ENCODE results near the gene TRMT1. TPM values are rescaled to one million over a fixed set of nuclear protein-coding genes. Genes with fewer than 3 reads are reported as not detected.

TRMT1 gene
- total RNA-seq, 1 donor from 2014 or later, result 54.2 TPM

DNA sequence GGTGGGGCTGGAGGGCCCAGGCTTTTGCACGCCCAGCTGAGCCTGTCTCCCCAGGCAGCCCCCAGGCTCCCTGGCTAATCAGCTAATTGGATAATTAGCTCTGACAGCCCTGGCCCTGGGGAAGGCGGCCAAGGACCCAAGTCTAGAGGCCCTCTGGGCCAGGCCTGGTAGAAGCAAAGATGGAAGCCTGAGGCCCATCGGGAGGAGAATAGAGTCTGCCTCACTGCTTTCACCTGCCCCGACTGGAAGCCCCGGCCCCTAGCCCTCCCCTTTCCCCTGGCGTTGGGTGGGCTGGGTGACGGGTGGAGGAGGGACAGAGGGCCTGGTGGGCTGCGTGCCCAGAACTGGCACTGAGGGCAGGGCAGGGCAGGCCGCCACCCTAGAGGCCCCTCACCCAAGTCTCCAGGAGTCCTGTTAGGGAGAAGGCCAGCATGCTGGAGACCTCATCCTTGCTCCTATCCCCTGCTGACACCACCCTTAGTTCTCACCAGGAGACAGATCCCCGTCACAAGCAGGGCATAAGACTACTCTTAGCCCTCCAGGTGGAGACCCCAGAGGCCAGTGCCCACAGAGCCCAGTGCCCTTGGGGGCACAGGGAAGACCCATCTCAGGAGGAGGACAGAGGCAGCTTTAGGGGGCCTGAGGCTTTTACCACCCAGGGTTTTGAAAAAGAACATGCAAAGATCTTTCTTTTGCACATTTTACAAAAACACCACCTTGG lies 25.9 kb downstream of the TRMT1 start:
- H3K27me3 Mint-ChIP-seq (ENCODE audit: unreplicated experiment), result peaks cover 11% of the 10 kb centered on the region
- no peaks in the 10 kb centered on the region for H3K9me3 Mint-ChIP-seq (ENCODE audit: unreplicated experiment)
- H3K36me3 Mint-ChIP-seq (ENCODE audit: low read depth, unreplicated experiment), result peaks cover 13% of the 10 kb centered on the region
- DNase-seq (ENCODE audit: low spot score), result no peak
- H3K27ac Mint-ChIP-seq (ENCODE audit: unreplicated experiment), result no peak overlapping the region
- H3K4me1 Mint-ChIP-seq (ENCODE audit: unreplicated experiment), result peaks cover 11% of the 10 kb centered on the region
- H3K4me3 Mint-ChIP-seq (ENCODE audit: unreplicated experiment), result no peak overlapping the region
- TF ChIP-seq, protein P1, sequence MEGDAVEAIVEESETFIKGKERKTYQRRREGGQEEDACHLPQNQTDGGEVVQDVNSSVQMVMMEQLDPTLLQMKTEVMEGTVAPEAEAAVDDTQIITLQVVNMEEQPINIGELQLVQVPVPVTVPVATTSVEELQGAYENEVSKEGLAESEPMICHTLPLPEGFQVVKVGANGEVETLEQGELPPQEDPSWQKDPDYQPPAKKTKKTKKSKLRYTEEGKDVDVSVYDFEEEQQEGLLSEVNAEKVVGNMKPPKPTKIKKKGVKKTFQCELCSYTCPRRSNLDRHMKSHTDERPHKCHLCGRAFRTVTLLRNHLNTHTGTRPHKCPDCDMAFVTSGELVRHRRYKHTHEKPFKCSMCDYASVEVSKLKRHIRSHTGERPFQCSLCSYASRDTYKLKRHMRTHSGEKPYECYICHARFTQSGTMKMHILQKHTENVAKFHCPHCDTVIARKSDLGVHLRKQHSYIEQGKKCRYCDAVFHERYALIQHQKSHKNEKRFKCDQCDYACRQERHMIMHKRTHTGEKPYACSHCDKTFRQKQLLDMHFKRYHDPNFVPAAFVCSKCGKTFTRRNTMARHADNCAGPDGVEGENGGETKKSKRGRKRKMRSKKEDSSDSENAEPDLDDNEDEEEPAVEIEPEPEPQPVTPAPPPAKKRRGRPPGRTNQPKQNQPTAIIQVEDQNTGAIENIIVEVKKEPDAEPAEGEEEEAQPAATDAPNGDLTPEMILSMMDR (IDR thresholded peaks at IDR 0.05; ENCODE audit: unreplicated experiment), result no peak

DNA sequence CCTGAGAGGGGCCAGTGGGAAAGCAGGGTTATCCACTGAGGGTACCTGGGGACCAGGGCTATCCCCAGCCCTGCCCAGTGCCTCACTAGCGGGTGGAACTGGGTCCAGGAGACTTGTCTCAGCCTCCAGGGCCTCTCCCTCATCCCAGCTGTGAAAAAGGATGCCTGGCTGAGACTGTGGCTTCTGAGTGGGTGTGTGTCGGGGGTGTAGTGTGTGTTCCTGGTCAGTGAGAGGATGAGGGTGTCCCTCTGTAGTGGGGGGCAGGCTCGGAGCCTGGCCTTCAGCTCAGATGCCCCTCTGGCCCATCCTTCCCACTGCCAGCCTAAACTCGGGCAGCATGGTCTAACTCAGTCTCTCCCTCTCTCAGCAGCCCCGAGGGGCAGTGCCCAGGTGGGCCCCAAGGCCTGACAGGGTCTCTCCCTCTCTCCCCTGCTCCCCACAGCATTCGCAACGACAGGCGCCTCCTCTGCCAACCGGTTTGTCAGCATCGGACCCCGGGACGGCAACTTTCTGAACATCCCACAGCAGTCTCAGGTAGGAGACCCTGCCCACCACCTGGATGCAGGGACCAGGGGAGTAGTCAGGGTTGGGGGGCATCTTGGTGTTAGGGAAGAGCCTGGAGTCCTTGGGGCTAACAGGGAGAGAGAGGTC lies 26.6 kb downstream of the TRMT1 start:
- DNase-seq (ENCODE audit: low spot score), result no peak
- Mint-ChIP-seq H3K27ac (ENCODE audit: unreplicated experiment) (no peak overlapping the region), H3K27me3 (ENCODE audit: unreplicated experiment) (peaks cover 11% of the 10 kb centered on the region), H3K9me3 (ENCODE audit: unreplicated experiment) (no peaks in the 10 kb centered on the region), H3K4me3 (ENCODE audit: unreplicated experiment) (no peak overlapping the region), H3K4me1 (ENCODE audit: unreplicated experiment) (peaks cover 13% of the 10 kb centered on the region), H3K36me3 (ENCODE audit: low read depth, unreplicated experiment) (peaks cover 15% of the 10 kb centered on the region)
- TF ChIP-seq, protein P1 (IDR thresholded peaks at IDR 0.05; ENCODE audit: unreplicated experiment), result no peak

DNA sequence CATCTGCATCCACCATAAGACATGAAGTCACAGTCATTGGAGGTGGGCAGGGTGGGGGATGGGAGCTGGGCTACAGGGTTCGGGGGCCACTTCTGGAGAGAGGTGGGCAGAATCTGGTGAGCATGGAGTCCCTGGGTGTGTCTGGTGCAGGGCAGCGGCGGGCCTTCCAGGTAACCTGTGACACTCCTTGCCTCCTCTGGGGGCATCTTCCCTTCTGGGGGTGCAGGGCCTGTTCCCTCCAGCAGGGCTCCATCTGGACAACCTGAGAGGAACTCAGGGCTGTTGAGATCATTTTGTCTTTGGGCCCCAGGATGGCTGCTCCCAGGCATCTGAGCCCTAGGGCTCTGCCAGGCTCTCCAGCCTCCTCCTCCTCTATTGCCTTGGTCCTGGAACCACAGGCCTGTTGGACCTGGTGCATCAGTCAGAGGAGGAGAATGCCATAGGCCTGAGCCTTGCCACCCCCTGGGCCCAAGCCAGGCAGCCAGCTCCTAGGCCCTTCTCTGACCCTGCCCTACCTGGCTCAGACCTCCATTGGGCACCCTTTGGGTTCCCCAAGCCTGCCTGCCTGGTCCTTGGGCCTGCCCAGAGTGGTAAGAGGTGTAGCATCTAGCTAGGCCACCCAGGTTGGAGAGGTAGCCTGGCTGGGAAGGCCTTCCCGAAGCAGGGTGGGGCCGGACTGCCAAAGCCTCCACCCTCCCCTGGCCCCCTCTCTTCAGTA lies 27.2 kb downstream of the TRMT1 start:
- Mint-ChIP-seq H3K27me3 (ENCODE audit: unreplicated experiment) (peaks cover 10% of the 10 kb centered on the region), H3K36me3 (ENCODE audit: low read depth, unreplicated experiment) (peaks cover 19% of the 10 kb centered on the region), H3K9me3 (ENCODE audit: unreplicated experiment) (no peaks in the 10 kb centered on the region), H3K4me3 (ENCODE audit: unreplicated experiment) (no peak overlapping the region), H3K27ac (ENCODE audit: unreplicated experiment) (no peak overlapping the region), H3K4me1 (ENCODE audit: unreplicated experiment) (peaks cover 8% of the 10 kb centered on the region)
- TF ChIP-seq, protein P1 (IDR thresholded peaks at IDR 0.05; ENCODE audit: unreplicated experiment), result peak; percentile 43
- no peak for DNase-seq (ENCODE audit: low spot score)

DNA sequence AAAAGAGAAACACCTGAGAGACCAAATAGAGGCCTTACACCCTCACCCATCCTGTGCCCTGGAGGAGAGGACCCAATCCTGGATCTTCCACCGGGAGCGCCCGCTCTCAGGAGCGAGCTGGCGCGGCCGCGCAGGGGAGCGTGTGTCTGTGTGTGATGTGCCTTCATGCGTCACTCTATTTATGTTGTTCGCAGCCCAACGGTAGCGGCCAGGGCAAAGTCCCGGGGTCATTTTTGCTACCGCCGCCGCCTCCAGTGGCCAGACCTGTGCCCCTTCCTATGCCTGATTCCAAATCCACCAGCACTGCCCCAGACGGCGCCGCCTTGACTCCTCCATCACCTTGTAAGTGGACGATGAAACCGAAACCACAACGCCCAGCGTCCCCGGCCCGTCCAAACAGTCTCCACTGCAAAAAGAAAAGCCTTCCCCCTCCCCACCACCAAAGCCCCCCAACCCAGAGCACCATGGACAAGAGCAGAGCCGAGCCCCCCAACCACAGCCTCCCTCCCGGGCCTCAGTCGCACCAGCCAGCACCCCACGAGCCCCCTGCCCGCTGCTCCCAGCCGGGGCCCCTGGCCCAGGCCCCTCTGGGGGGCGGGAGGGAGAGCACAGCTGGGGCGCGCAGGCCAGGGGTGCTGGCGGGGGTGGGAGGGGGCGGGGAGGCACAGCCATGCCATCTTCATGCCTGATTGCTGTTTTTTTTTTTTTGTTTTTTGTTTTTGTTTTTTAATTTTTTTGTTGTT lies 28.6 kb downstream of the TRMT1 start:
- H3K9me3 Mint-ChIP-seq (ENCODE audit: unreplicated experiment), result no peaks in the 10 kb centered on the region
- peaks cover 8% of the 10 kb centered on the region for H3K4me1 Mint-ChIP-seq (ENCODE audit: unreplicated experiment)
- TF ChIP-seq, protein P1 (IDR thresholded peaks at IDR 0.05; ENCODE audit: unreplicated experiment), result no peak
- DNase-seq (ENCODE audit: low spot score), result no peak
- H3K36me3 Mint-ChIP-seq (ENCODE audit: low read depth, unreplicated experiment), result peaks cover 19% of the 10 kb centered on the region
- H3K4me3 Mint-ChIP-seq (ENCODE audit: unreplicated experiment), result no peak overlapping the region
- H3K27ac Mint-ChIP-seq (ENCODE audit: unreplicated experiment), result no peak overlapping the region
- peaks cover 10% of the 10 kb centered on the region for H3K27me3 Mint-ChIP-seq (ENCODE audit: unreplicated experiment)

Data from endothelial cell (in vitro differentiated cells).